H1 (cell line): ENCODE results near the gene RDH11. TPM values are rescaled to one million over a fixed set of nuclear protein-coding genes. Genes with fewer than 3 reads are reported as not detected.

Source experiments
- CTCF ChIA-PET: fragments of 300-600 bp; sonication (Branson Sonifier 250); formaldehyde crosslinking; loops from one replicate; lab custom pipeline; 2021; ENCODE audit not compliant: partially characterized antibody; lab: Charles Lee
- POLR2A ChIA-PET: fragments of 300-600 bp; sonication (Branson Sonifier 250); formaldehyde crosslinking; loops from one replicate; lab custom pipeline; 2021; ENCODE audit warnings: inconsistent platforms; ENCODE audit not compliant: partially characterized antibody; lab: Charles Lee
- DNase-seq, 2 experiments: peaks; one replicate each; pipeline versions ENCODE4 v3.0.0 to v3.0.0-alpha.2; 2010 to 2022; ENCODE audit warnings: low spot score in 2 of 2, low read depth in 1 of 2, mixed read lengths in 1 of 2
- FAIRE-seq: peaks from 2 replicates; lab custom pipeline; 2011; peaks lifted over from hg19 to GRCh38; lab: Jason Lieb, UNC
- H2AFZ ChIP-seq: 2 replicates; pipeline ENCODE4 v1.8.1; 2012; ENCODE audit warnings: low read length, inconsistent platforms
- H2AK5ac ChIP-seq: 2 replicates; pipeline ENCODE4 v1.6.1; 2013; ENCODE audit warnings: low read depth, low read length
- H2BK120ac ChIP-seq: replicated peaks from 2 replicates; pipeline ENCODE3; 2013; ENCODE audit warnings: low read depth, low read length, inconsistent platforms
- H2BK12ac ChIP-seq: 2 replicates; pipeline ENCODE4 v1.6.1; 2013; ENCODE audit warnings: low read depth, low read length
- H2BK15ac ChIP-seq: 2 replicates; pipeline ENCODE4 v1.6.1; 2013; ENCODE audit warnings: low read length
- H2BK20ac ChIP-seq: 2 replicates; pipeline ENCODE4 v1.6.1; 2013; ENCODE audit warnings: low read length
- H2BK5ac ChIP-seq: 2 replicates; pipeline ENCODE4 v1.6.1; 2013; ENCODE audit warnings: low read depth, low read length
- H3K14ac ChIP-seq: 2 replicates; pipeline ENCODE4 v1.6.1; 2013; ENCODE audit warnings: inconsistent platforms; ENCODE audit not compliant: insufficient read length
- H3K18ac ChIP-seq: 2 replicates; pipeline ENCODE4 v1.6.1; 2013; ENCODE audit warnings: low read length; ENCODE audit errors: extremely low read depth
- H3K23ac ChIP-seq: 2 replicates; pipeline ENCODE4 v1.6.1; 2013; ENCODE audit warnings: inconsistent platforms; ENCODE audit not compliant: insufficient read length
- H3K23me2 ChIP-seq: 2 replicates; pipeline ENCODE4 v1.6.1; 2013; ENCODE audit warnings: low read depth, low read length
- H3K27ac ChIP-seq: 2 replicates; pipeline ENCODE4 v1.6.1; 2011; ENCODE audit warnings: low read depth, low read length, inconsistent platforms
- H3K27me3 ChIP-seq, 4 experiments: replicated peaks in 1 of 4; 1 replicate in 1 of 4; 2 replicates in 3 of 4; pipeline versions ENCODE4 v1.6.1 to v1.8.1; 2011 to 2013; ENCODE audit warnings: low read length in 3 of 4, mild to moderate bottlenecking in 3 of 4, inconsistent platforms in 2 of 4, mixed read lengths in 2 of 4, moderate library complexity in 1 of 4; ENCODE audit not compliant: control insufficient read depth in 3 of 4, insufficient read depth in 3 of 4; ENCODE audit errors: extremely low read depth in 1 of 4
- H3K36me3 ChIP-seq, 4 experiments: 2 replicates each; pipeline versions ENCODE4 v1.6.1 to v1.8.1; 2011 to 2013; ENCODE audit warnings: mild to moderate bottlenecking in 4 of 4, low read length in 3 of 4, moderate library complexity in 2 of 4, control low read depth in 1 of 4, inconsistent platforms in 1 of 4; ENCODE audit not compliant: insufficient read depth in 4 of 4, control insufficient read depth in 2 of 4
- H3K4ac ChIP-seq: replicated peaks from 2 replicates; pipeline ENCODE3; 2013; ENCODE audit warnings: low read length, low read depth, mixed read lengths, inconsistent platforms; ENCODE audit not compliant: insufficient read length
- H3K4me1 ChIP-seq, 4 experiments: replicated peaks in 1 of 4; 1 replicate in 1 of 4; 2 replicates in 3 of 4; pipeline versions ENCODE4 v1.6.1 to v1.8.1; 2011 to 2013; ENCODE audit warnings: low read length in 3 of 4, inconsistent platforms in 2 of 4, mixed read lengths in 1 of 4; ENCODE audit not compliant: insufficient read depth in 4 of 4, control insufficient read depth in 3 of 4
- H3K4me2 ChIP-seq, 2 experiments: 2 replicates each; pipeline versions ENCODE4 v1.6.1 to v1.8.1; 2011 to 2013; ENCODE audit warnings: low read depth in 2 of 2, low read length in 2 of 2, control low read depth in 1 of 2, inconsistent platforms in 1 of 2, mild to moderate bottlenecking in 1 of 2; ENCODE audit not compliant: insufficient read depth in 1 of 2
- H3K4me3 ChIP-seq, 4 experiments: fragments of 200-600, 300-600 bp in 1 of 4; sonication (generic), shearing (Covaris generic), sonication (Bioruptor Twin) in 1 of 4; 2 replicates each; pipeline versions ENCODE4 v1.5.1 to v1.8.1; 2011 to 2016; ENCODE audit warnings: low read length in 4 of 4, low read depth in 3 of 4, control low read depth in 2 of 4, inconsistent platforms in 2 of 4, mild to moderate bottlenecking in 2 of 4, mixed read lengths in 1 of 4, moderate library complexity in 1 of 4; ENCODE audit not compliant: insufficient read depth in 2 of 4; ENCODE audit errors: extremely low read depth in 1 of 4
- H3K56ac ChIP-seq: replicated peaks from 2 replicates; pipeline ENCODE3; 2013; ENCODE audit warnings: low read depth, mild to moderate bottlenecking, mixed read lengths, low read length, inconsistent platforms; ENCODE audit not compliant: insufficient read length
- H3K79me1 ChIP-seq: 2 replicates; pipeline ENCODE4 v1.6.1; 2013; ENCODE audit warnings: low read depth, low read length, control low read depth
- H3K79me2 ChIP-seq, 2 experiments: 2 replicates each; pipeline versions ENCODE4 v1.6.1 to v1.8.1; 2012 to 2013; ENCODE audit warnings: low read length in 2 of 2, mild to moderate bottlenecking in 2 of 2, inconsistent platforms in 1 of 2; ENCODE audit not compliant: insufficient read depth in 2 of 2, control insufficient read depth in 1 of 2
- H3K9ac ChIP-seq, 4 experiments: replicated peaks in 1 of 4; 1 replicate in 1 of 4; 2 replicates in 3 of 4; pipeline versions ENCODE4 v1.6.1 to v1.8.1; 2011 to 2013; ENCODE audit warnings: low read depth in 3 of 4, low read length in 3 of 4, control low read depth in 2 of 4, mild to moderate bottlenecking in 2 of 4, moderate library complexity in 2 of 4, inconsistent platforms in 1 of 4; ENCODE audit errors: extremely low read depth in 1 of 4
- H3K9me3 ChIP-seq, 2 experiments: 2 replicates each; pipeline versions ENCODE4 v1.6.1 to v1.8.1; 2012 to 2013; ENCODE audit warnings: mild to moderate bottlenecking in 2 of 2, moderate library complexity in 2 of 2, control low read depth in 1 of 2, inconsistent platforms in 1 of 2, low read depth in 1 of 2, low read length in 1 of 2, mixed read lengths in 1 of 2; ENCODE audit not compliant: insufficient read depth in 2 of 2
- H4K20me1 ChIP-seq, 2 experiments: replicated peaks in 1 of 2; 2 replicates each; pipeline versions ENCODE3 to v1.8.1; 2011 to 2013; ENCODE audit warnings: inconsistent platforms in 2 of 2, low read length in 2 of 2, mild to moderate bottlenecking in 1 of 2; ENCODE audit not compliant: insufficient read depth in 2 of 2, control insufficient read depth in 1 of 2
- H4K5ac ChIP-seq: 2 replicates; pipeline ENCODE4 v1.6.1; 2013; ENCODE audit warnings: low read length, low read depth, mixed read lengths, inconsistent platforms; ENCODE audit not compliant: insufficient read length
- H4K8ac ChIP-seq: 2 replicates; pipeline ENCODE4 v1.8.0; 2013; ENCODE audit warnings: mild to moderate bottlenecking, moderate library complexity, low read length, inconsistent platforms; ENCODE audit not compliant: insufficient read depth; ENCODE audit errors: extremely low read depth
- H4K91ac ChIP-seq: replicated peaks from 2 replicates; pipeline ENCODE3; 2013; ENCODE audit warnings: low read length, mixed read lengths, inconsistent platforms; ENCODE audit not compliant: insufficient read length
- BCL11A ChIP-seq, 2 experiments: IDR thresholded peaks; one replicate each; pipeline ENCODE4 v1.6.1; 2011; ENCODE audit warnings: low read depth in 2 of 2, low read length in 2 of 2, mild to moderate bottlenecking in 2 of 2
- CREB1 ChIP-seq: IDR thresholded peaks from 2 replicates; pipeline ENCODE4 v1.6.1; 2012; ENCODE audit warnings: inconsistent platforms
- E2F6 ChIP-seq: IDR thresholded peaks from 2 replicates; pipeline ENCODE4 v1.6.1; 2012; ENCODE audit warnings: inconsistent platforms
- EP300 ChIP-seq, 2 experiments: IDR thresholded peaks; 1 replicate in 1 of 2; 2 replicates in 1 of 2; pipeline ENCODE4 v1.6.1; 2011 to 2012; ENCODE audit warnings: low read depth in 2 of 2, low read length in 2 of 2, mild to moderate bottlenecking in 2 of 2, borderline replicate concordance in 1 of 2, inconsistent platforms in 1 of 2, moderate library complexity in 1 of 2
- HDAC2 ChIP-seq, 2 experiments: fragments of 300-600 bp in 1 of 2; sonication (generic) in 1 of 2; IDR thresholded peaks; 2 replicates each; pipeline ENCODE4 v1.6.1; 2011 to 2012; ENCODE audit warnings: low read depth in 2 of 2, low read length in 2 of 2, mild to moderate bottlenecking in 2 of 2, moderate library complexity in 2 of 2, borderline replicate concordance in 1 of 2, inconsistent platforms in 1 of 2
- MAFK ChIP-seq: IDR thresholded peaks from 2 replicates; pipeline ENCODE4 v1.6.1; 2012; ENCODE audit warnings: low read depth, mild to moderate bottlenecking, improper control_type of control experiment, low read length
- MAX ChIP-seq: IDR thresholded peaks from 2 replicates; pipeline ENCODE4 v1.6.1; 2012; ENCODE audit warnings: inconsistent platforms
- TCF12 ChIP-seq: IDR thresholded peaks from 2 replicates; pipeline ENCODE4 v1.6.1; 2011; ENCODE audit warnings: low read depth, mild to moderate bottlenecking, low read length
- WGBS, 2 experiments: shearing (Covaris generic) in 1 of 2; methylation state at CpG; one replicate each; pipeline versions ENCODE4 v1.1.6 to v1.1.7; 2013 to 2015; ENCODE audit warnings: low lambda C conversion rate in 2 of 2, mixed read lengths in 2 of 2, inconsistent platforms in 1 of 2, low coverage in 1 of 2, missing lambda C conversion rate in 1 of 2; ENCODE audit not compliant: insufficient replicate concordance in 2 of 2, insufficient coverage in 1 of 2, insufficient read length in 1 of 2; ENCODE audit errors: extremely low coverage in 1 of 2, missing lambda C conversion rate in 1 of 2; 5-methylcytosine and 5-hydroxymethylcytosine counted together
- polyA plus RNA-seq, 7 experiments: library from polyadenylated mRNA; depleted of rRNA in 3 of 7; stranded (reverse) in 5 of 7; unstranded in 2 of 7; fragments of >200 nt in 5 of 7; fragments of 200-250 nt in 2 of 7; gene quantifications; 1 replicate in 5 of 7; 2 replicates in 1 of 7; 4 replicates in 1 of 7; pipeline versions ENCODE4 v1.2.1 to v1.2.3, GENCODE V29; 2011 to 2013; ENCODE audit warnings: missing spikeins in 2 of 7, mixed read lengths in 2 of 7
- total RNA-seq: library from RNA; stranded (reverse); fragmentation: NEBNext Ultra II Directional; extraction: Animal tissue kit (Norgen Biotek cat#: 25700); gene quantifications from 2 replicates; pipeline ENCODE4 v1.2.1, GENCODE V29; 2021
- TF ChIP-seq, protein P1 (sequence below), 3 experiments: IDR thresholded peaks; 1 replicate in 2 of 3; 2 replicates in 1 of 3; pipeline versions ENCODE4 v1.5.1 to v1.6.1; 2011; ENCODE audit warnings: low read length in 3 of 3, mild to moderate bottlenecking in 3 of 3, inconsistent platforms in 2 of 3, low read depth in 1 of 3, moderate library complexity in 1 of 3; ENCODE audit not compliant: insufficient read depth in 1 of 3; ENCODE audit errors: control extremely low read depth in 1 of 3

Gene RDH11
- total and polyA plus RNA-seq, 2 of the 8 experiments (the other 6 are each of a cell fraction or from before 2014, with no cell fraction given), result 104 to 117 TPM

DNA sequence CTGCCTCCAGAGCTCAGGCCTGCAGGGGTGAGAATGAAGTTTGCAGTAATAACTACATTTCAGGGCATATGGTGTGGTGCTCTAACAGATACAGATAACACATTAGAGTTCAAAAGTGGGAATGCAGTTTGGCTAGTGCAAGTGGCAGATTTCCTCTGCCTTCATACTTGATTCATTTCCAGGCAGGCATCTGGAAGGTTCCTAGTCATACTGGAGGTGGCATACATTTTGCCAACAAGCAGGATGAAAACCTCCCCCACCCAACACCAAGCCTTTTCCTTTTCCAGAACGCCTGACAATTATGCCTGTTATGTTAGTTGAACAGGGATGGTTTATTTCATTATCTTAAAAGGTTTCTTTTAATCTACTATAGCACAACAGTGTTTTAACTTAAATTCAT, 45.4 kb downstream of the RDH11 start:
- no peak overlapping the region for H3K4me3 ChIP-seq
- no peak for TF ChIP-seq MAFK
- TF ChIP-seq EP300 (IDR thresholded peaks at IDR 0.05; ENCODE audit: borderline replicate concordance in 1 of 2, low read depth in 2 of 2, low read length in 2 of 2), result no peak
- TF ChIP-seq TCF12, result no peak
- TF ChIP-seq, protein P1, sequence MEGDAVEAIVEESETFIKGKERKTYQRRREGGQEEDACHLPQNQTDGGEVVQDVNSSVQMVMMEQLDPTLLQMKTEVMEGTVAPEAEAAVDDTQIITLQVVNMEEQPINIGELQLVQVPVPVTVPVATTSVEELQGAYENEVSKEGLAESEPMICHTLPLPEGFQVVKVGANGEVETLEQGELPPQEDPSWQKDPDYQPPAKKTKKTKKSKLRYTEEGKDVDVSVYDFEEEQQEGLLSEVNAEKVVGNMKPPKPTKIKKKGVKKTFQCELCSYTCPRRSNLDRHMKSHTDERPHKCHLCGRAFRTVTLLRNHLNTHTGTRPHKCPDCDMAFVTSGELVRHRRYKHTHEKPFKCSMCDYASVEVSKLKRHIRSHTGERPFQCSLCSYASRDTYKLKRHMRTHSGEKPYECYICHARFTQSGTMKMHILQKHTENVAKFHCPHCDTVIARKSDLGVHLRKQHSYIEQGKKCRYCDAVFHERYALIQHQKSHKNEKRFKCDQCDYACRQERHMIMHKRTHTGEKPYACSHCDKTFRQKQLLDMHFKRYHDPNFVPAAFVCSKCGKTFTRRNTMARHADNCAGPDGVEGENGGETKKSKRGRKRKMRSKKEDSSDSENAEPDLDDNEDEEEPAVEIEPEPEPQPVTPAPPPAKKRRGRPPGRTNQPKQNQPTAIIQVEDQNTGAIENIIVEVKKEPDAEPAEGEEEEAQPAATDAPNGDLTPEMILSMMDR (IDR thresholded peaks at IDR 0.05; ENCODE audit: control extremely low read depth in 1 of 3, insufficient read depth in 1 of 3, low read depth in 1 of 3, low read length in 3 of 3), result no peak
- TF ChIP-seq HDAC2 (IDR thresholded peaks at IDR 0.05; ENCODE audit: borderline replicate concordance in 1 of 2, low read depth in 2 of 2, low read length in 2 of 2), result no peak
- no peak for TF ChIP-seq CREB1
- no peak for TF ChIP-seq E2F6
- no peak for TF ChIP-seq MAX
- no peak for TF ChIP-seq BCL11A (IDR thresholded peaks at IDR 0.05; ENCODE audit: low read depth in 2 of 2, low read length in 2 of 2)
- TF ChIP-seq, all 59 proteins: peak for 0
- Histone ChIP-seq H3K4me1 (no peaks in the 10 kb centered on the region), H3K56ac (no peak overlapping the region), H2BK20ac (no peak overlapping the region), H3K27ac (no peak overlapping the region), H3K23ac (no peak overlapping the region), H2AK5ac (no peak overlapping the region), H3K36me3 (peaks cover 20 to 78% (median 59%) of the 10 kb centered on the region in 4 experiments), H3K18ac (no peak overlapping the region), H3K4ac (no peak overlapping the region), H4K5ac (no peak overlapping the region), H3K79me2 (no peaks in the 10 kb centered on the region), H3K23me2 (no peaks in the 10 kb centered on the region), H3K4me2 (no peak overlapping the region), H2BK5ac (no peak overlapping the region), H4K8ac (no peak overlapping the region), H3K27me3 (no peaks in the 10 kb centered on the region), H3K9ac (no peak overlapping the region), H2BK15ac (no peak overlapping the region), H3K79me1 (no peaks in the 10 kb centered on the region), H3K9me3 (no peaks in the 10 kb centered on the region), H4K91ac (no peak overlapping the region), H2BK12ac (no peak overlapping the region), H4K20me1 (no peaks in the 10 kb centered on the region), H2AFZ (no peak overlapping the region), H2BK120ac (no peak overlapping the region), H3K14ac (no peak overlapping the region)
- no peak for DNase-seq
- ChIA-PET POLR2A (no interaction called here), CTCF (interaction anchor here (5.8 kb wide), 1 partner anchor 66 kb away, joined by 34 read pairs; no protein-coding TSS in a partner anchor)
- WGBS, 2 experiments, result 91% methylated on average over 1 of the region's 1 CpG; no CpG with 5 or more reads in 1 of the 2 experiments
- no peak for FAIRE-seq
